PC-3 (cell line): ENCODE measurements around the gene TXLNG. TPM values are rescaled to one million over a fixed set of nuclear protein-coding genes. Genes with fewer than 3 reads are reported as not detected.

Experiments used
- ATAC-seq: fragments of 200-7000 bp; cut with Tn5 transposase; 2 replicates; pipeline ENCODE4 v1.9.1; 2020; ENCODE audit warnings: mild to moderate bottlenecking, moderate library complexity
- BruUV-seq: library from RNA; stranded (reverse); fragments of 400-500 nt; replicated peaks from 2 replicates; lab custom pipeline; 2021; lab: Mats Ljungman, UMichigan
- CTCF ChIA-PET: fragments of 300-600 bp; sonication (Branson Sonifier 250); formaldehyde crosslinking; loops from one replicate; lab custom pipeline; 2022; ENCODE audit warnings: antibody characterized with exemption; lab: Charles Lee
- POLR2A ChIA-PET: fragments of 300-600 bp; sonication (Branson Sonifier 250); formaldehyde crosslinking; loops from one replicate; lab custom pipeline; 2022; ENCODE audit warnings: antibody characterized with exemption; ENCODE audit not compliant: unreplicated experiment; lab: Charles Lee
- DNase-seq: peaks from one replicate; pipeline ENCODE4 v3.0.0-alpha.2; 2015
- H2AFZ ChIP-seq: fragments of 300-600 bp; sonication (generic); 2 replicates; pipeline ENCODE4 v1.6.0; 2016; ENCODE audit warnings: antibody characterized with exemption, low read length
- H3F3A ChIP-seq: fragments of 300-600 bp; sonication (generic); one replicate; pipeline ENCODE4 v1.6.0; 2017; ENCODE audit warnings: antibody characterized with exemption, low read length, control low read depth, mild to moderate bottlenecking; ENCODE audit not compliant: unreplicated experiment
- H3K27ac ChIP-seq: fragments of 300-600 bp; sonication (generic); 2 replicates; pipeline ENCODE4 v1.5.1; 2016; ENCODE audit warnings: mild to moderate bottlenecking, low read length
- H3K27me3 ChIP-seq: fragments of 300-600 bp; sonication (generic); 2 replicates; pipeline ENCODE4 v1.6.1; 2016; ENCODE audit warnings: low read length, mixed read lengths
- H3K36me3 ChIP-seq: fragments of 300-600 bp; sonication (generic); 2 replicates; pipeline ENCODE4 v1.6.1; 2016; ENCODE audit warnings: low read depth, mixed run types, low read length, mixed read lengths
- H3K4me1 ChIP-seq: fragments of 300-600 bp; sonication (generic); 2 replicates; pipeline ENCODE4 v1.5.1; 2016; ENCODE audit warnings: low read length; ENCODE audit not compliant: insufficient read depth
- H3K4me2 ChIP-seq: fragments of 300-600 bp; sonication (generic); 2 replicates; pipeline ENCODE4 v1.6.0; 2016; ENCODE audit warnings: low read length
- H3K4me3 ChIP-seq: fragments of 300-600 bp; sonication (generic); 2 replicates; pipeline ENCODE4 v1.5.1; 2016; ENCODE audit warnings: mild to moderate bottlenecking, low read length, mixed read lengths
- H3K79me2 ChIP-seq: fragments of 300-600 bp; sonication (generic); 2 replicates; pipeline ENCODE4 v1.6.1; 2017; ENCODE audit warnings: low read length, mixed read lengths
- H3K9ac ChIP-seq: fragments of 300-600 bp; sonication (generic); 2 replicates; pipeline ENCODE4 v1.6.0; 2016; ENCODE audit warnings: mild to moderate bottlenecking, low read length
- H3K9me2 ChIP-seq: fragments of 300-600 bp; sonication (generic); replicated peaks from 2 replicates; pipeline ENCODE4 v1.6.1; 2016; ENCODE audit warnings: mixed run types, low read length, mixed read lengths
- H3K9me3 ChIP-seq: fragments of 300-600 bp; sonication (generic); 2 replicates; pipeline ENCODE4 v1.6.1; 2016; ENCODE audit warnings: low read length, mixed read lengths
- H4K20me1 ChIP-seq: fragments of 300-600 bp; sonication (generic); 2 replicates; pipeline ENCODE4 v1.6.1; 2016; ENCODE audit warnings: low read length, mixed read lengths
- CTCF ChIP-seq: fragments of 300-600 bp; sonication (generic); conservative IDR thresholded peaks from 2 replicates; pipeline ENCODE4 v1.5.1; 2017; ENCODE audit warnings: antibody characterized with exemption, low read depth, mild to moderate bottlenecking, low read length
- EZH2 ChIP-seq: fragments of 300-600 bp; sonication (generic); IDR thresholded peaks from one replicate; pipeline ENCODE4 v1.6.1; 2017; ENCODE audit warnings: antibody characterized with exemption, mild to moderate bottlenecking, low read length; ENCODE audit not compliant: unreplicated experiment
- EZH2phosphoT487 ChIP-seq: fragments of 300-600 bp; sonication (generic); IDR thresholded peaks from 2 replicates; pipeline ENCODE4 v1.6.1; 2018; ENCODE audit warnings: mild to moderate bottlenecking, antibody characterized with exemption, low read length, borderline replicate concordance
- intact Hi-C: fragments of 100-400 bp; cut with micrococcal nuclease; formaldehyde crosslinking; loops from 2 replicates; pipeline ENCODE4 v1.9.0; 2023
- total RNA-seq: library from RNA; depleted of rRNA; stranded (reverse); fragments of >200 nt; gene quantifications from 2 replicates; pipeline ENCODE4 v1.2.3, GENCODE V29; 2014

Gene TXLNG
- total RNA-seq, 1 experiment from 2014 or later, result 17.1 TPM

GRCh38 chrX:16869393-16870094, 83.3 kb downstream of the TXLNG start:
- ChIA-PET POLR2A (interaction anchor here (0.6 to 0.7 kb wide), 3 partner anchors 47 to 843 kb away, joined by 3 to 7 read pairs (median 5); partner anchors contain the start of gene SYAP1), CTCF (interaction anchor here (1.0 kb wide), 1 partner anchor 14 kb away, joined by 3 read pairs; no protein-coding TSS in a partner anchor)
- H3K9ac ChIP-seq, result peak overlapping the region; percentile 93
- peaks cover 54% of the 10 kb centered on the region for H3K79me2 ChIP-seq
- peak overlapping the region; percentile 75 for H3K27ac ChIP-seq
- H3K9me2 ChIP-seq, result no peaks in the 10 kb centered on the region
- H3K36me3 ChIP-seq, result peaks cover 13% of the 10 kb centered on the region
- peak overlapping the region; percentile 94 for H3K4me3 ChIP-seq
- peak; percentile 33 for ATAC-seq
- peak overlapping the region; percentile 85 for H2AFZ ChIP-seq
- intact Hi-C loops, result no loop called here
- TF ChIP-seq EZH2, result no peak
- TF ChIP-seq EZH2phosphoT487, result no peak
- TF ChIP-seq CTCF, result no peak
- H4K20me1 ChIP-seq, result peaks cover 28% of the 10 kb centered on the region
- peak overlapping the region; percentile 97 for H3K4me2 ChIP-seq
- H3K4me1 ChIP-seq, result peaks cover 38% of the 10 kb centered on the region
- peak; percentile 50 for DNase-seq
- no peaks in the 10 kb centered on the region for H3K9me3 ChIP-seq
- no peaks in the 10 kb centered on the region for H3F3A ChIP-seq
- BruUV-seq, result no TSS peak
- no peaks in the 10 kb centered on the region for H3K27me3 ChIP-seq

GRCh38 chrX:16870095-16870861, 84.0 kb downstream of the TXLNG start, which contains the start of gene RBBP7:
TSS of gene RBBP7 (minus strand) at chrX:16870362. CDS start at chrX:16870053, 309 bp downstream.
- TF ChIP-seq EZH2 (no peak), EZH2phosphoT487 (no peak), CTCF (no peak)
- no TSS peak for BruUV-seq
- DNase-seq (peak; percentile 90), ATAC-seq (peak; percentile 88)
- no peaks in the 10 kb centered on the region for H3K9me2 ChIP-seq
- ChIA-PET POLR2A (interaction anchor here (0.6 to 0.7 kb wide), 4 partner anchors 48 to 844 kb away, joined by 3 to 7 read pairs (median 4); partner anchors contain the start of gene SYAP1), CTCF (interaction anchor here (1.0 kb wide), 1 partner anchor 13 kb away, joined by 3 read pairs; no protein-coding TSS in a partner anchor)
- peak within 1 kb of the TSS; percentile 94 for H3K4me3 ChIP-seq
- peaks cover 27% of the 10 kb centered on the region for H4K20me1 ChIP-seq
- peak within 1 kb of the TSS; percentile 93 for H3K9ac ChIP-seq
- peaks cover 46% of the 10 kb centered on the region for H3K79me2 ChIP-seq
- peak within 1 kb of the TSS; percentile 97 for H3K4me2 ChIP-seq
- H3K27ac ChIP-seq, result peak within 1 kb of the TSS; percentile 75
- intact Hi-C loops, result no loop called here
- H3K27me3 ChIP-seq, result no peaks in the 10 kb centered on the region
- H2AFZ ChIP-seq, result peak within 1 kb of the TSS; percentile 87
- no peaks in the 10 kb centered on the region for H3F3A ChIP-seq
- H3K9me3 ChIP-seq, result no peaks in the 10 kb centered on the region
- H3K4me1 ChIP-seq, result peaks cover 41% of the 10 kb centered on the region
- peaks cover 12% of the 10 kb centered on the region for H3K36me3 ChIP-seq
